Mammary epithelial cell (primary cell): Measurements from ENCODE around the gene NID1.

Experiments
- EZH2 ChIP-seq: IDR thresholded peaks from 2 replicates; pipeline ENCODE4 v1.6.1; 2012; ENCODE audit warnings: low read length, inconsistent platforms, borderline replicate concordance
- TF ChIP-seq, protein P1 (sequence below), 2 donors: IDR thresholded peaks in 1 of 2; conservative IDR thresholded peaks in 1 of 2; 2 replicates each; pipeline ENCODE4 v1.5.1; 2011 to 2012; ENCODE audit warnings: inconsistent platforms in 2 of 2, low read length in 2 of 2, mild to moderate bottlenecking in 2 of 2, control low read depth in 1 of 2, low read depth in 1 of 2; ENCODE audit not compliant: insufficient read depth in 1 of 2; ENCODE audit errors: extremely low read depth in 1 of 2

- TF ChIP-seq, protein P1, sequence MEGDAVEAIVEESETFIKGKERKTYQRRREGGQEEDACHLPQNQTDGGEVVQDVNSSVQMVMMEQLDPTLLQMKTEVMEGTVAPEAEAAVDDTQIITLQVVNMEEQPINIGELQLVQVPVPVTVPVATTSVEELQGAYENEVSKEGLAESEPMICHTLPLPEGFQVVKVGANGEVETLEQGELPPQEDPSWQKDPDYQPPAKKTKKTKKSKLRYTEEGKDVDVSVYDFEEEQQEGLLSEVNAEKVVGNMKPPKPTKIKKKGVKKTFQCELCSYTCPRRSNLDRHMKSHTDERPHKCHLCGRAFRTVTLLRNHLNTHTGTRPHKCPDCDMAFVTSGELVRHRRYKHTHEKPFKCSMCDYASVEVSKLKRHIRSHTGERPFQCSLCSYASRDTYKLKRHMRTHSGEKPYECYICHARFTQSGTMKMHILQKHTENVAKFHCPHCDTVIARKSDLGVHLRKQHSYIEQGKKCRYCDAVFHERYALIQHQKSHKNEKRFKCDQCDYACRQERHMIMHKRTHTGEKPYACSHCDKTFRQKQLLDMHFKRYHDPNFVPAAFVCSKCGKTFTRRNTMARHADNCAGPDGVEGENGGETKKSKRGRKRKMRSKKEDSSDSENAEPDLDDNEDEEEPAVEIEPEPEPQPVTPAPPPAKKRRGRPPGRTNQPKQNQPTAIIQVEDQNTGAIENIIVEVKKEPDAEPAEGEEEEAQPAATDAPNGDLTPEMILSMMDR (conservative IDR thresholded peaks at IDR 0.05 in 1 of 2, IDR thresholded peaks at IDR 0.05 in 1 of 2; ENCODE audit: extremely low read depth in 1 of 2, insufficient read depth in 1 of 2, low read depth in 1 of 2, low read length in 2 of 2), result no peak
- no peak for TF ChIP-seq EZH2
Observed at GRCh38 chr1:236091933-236092318, 27.0 kb upstream of the NID1 start.
